NCI-H446 treated with DMSO at 0.1 percent for 48 hours (cell line): ENCODE data around the gene LZTS3.
"Not testable (repeated sequence)": the region's sequence is repeated elsewhere in the genome, so short reads cannot be mapped to it uniquely, and the experiment has no call there.

Source experiments
- DNase-seq: peaks from one replicate; lab custom pipeline; 2025; lab: John Stamatoyannopoulos, UW

The LZTS3 gene

GRCh38 chr20:3167738-3168078, 5.6 kb downstream of the LZTS3 start:
- no peak for DNase-seq

- no peak for DNase-seq
These were observed 6.4 kb downstream of the LZTS3 start for GRCh38 chr20:3166913-3167342.

- DNase-seq = no peak
These were observed 6.9 kb downstream of the LZTS3 start for GRCh38 chr20:3166338-3166912.

GRCh38 chr20:3165473-3166337, 7.6 kb downstream of the LZTS3 start:
- DNase-seq = no peak

GRCh38 chr20:3164763-3165410, 8.5 kb downstream of the LZTS3 start:
- no peak for DNase-seq

GRCh38 chr20:3164043-3164762, 9.1 kb downstream of the LZTS3 start:
- no peak for DNase-seq

GRCh38 chr20:3163099-3164042, 10.0 kb downstream of the LZTS3 start:
- peak; percentile 73 for DNase-seq

- peak; percentile 47 for DNase-seq
These were observed 11.2 kb downstream of the LZTS3 start for GRCh38 chr20:3162080-3162611.

GRCh38 chr20:3161316-3162079, 11.9 kb downstream of the LZTS3 start:
- no peak for DNase-seq

- DNase-seq = no peak
These were observed 12.9 kb downstream of the LZTS3 start for GRCh38 chr20:3160418-3160817.

GRCh38 chr20:3158968-3159431, 14.3 kb downstream of the LZTS3 start:
- no peak for DNase-seq

GRCh38 chr20:3157817-3158216, 15.5 kb downstream of the LZTS3 start:
- DNase-seq = no peak

- DNase-seq = no peak
These were observed 16.3 kb downstream of the LZTS3 start for GRCh38 chr20:3156811-3157619.

GRCh38 chr20:3152057-3152644, 21.2 kb downstream of the LZTS3 start:
- not testable (repeated sequence) for DNase-seq

GRCh38 chr20:3150908-3151307, 22.4 kb downstream of the LZTS3 start:
- no peak for DNase-seq

GRCh38 chr20:3146732-3147341, 26.5 kb downstream of the LZTS3 start:
- DNase-seq = peak; percentile 44

- DNase-seq = no peak
These were observed 31.6 kb downstream of the LZTS3 start for GRCh38 chr20:3141757-3142156.

- DNase-seq = no peak
These were observed 35.9 kb downstream of the LZTS3 start for GRCh38 chr20:3137492-3137891.
